T47D (cell line): ENCODE data around the gene ENOX1.

ENCODE experiments used
- DNase-seq, 2 experiments: peaks; one replicate each; pipeline versions ENCODE4 v3.0.0 to v3.0.0-alpha.2; 2011 to 2012; ENCODE audit warnings: low read depth in 1 of 2, low spot score in 1 of 2
- JUND ChIP-seq: IDR thresholded peaks from 2 replicates; pipeline ENCODE4 v1.6.1; 2012; ENCODE audit warnings: low read depth
- in situ Hi-C: cut with HindIII; loops from 2 replicates; pipeline ENCODE4 v1.10.0; 2016; ENCODE audit warnings: low sequenced_read_pairs, low pct_unique_long_range_greater_than_20kb

ENOX1 gene

DNA sequence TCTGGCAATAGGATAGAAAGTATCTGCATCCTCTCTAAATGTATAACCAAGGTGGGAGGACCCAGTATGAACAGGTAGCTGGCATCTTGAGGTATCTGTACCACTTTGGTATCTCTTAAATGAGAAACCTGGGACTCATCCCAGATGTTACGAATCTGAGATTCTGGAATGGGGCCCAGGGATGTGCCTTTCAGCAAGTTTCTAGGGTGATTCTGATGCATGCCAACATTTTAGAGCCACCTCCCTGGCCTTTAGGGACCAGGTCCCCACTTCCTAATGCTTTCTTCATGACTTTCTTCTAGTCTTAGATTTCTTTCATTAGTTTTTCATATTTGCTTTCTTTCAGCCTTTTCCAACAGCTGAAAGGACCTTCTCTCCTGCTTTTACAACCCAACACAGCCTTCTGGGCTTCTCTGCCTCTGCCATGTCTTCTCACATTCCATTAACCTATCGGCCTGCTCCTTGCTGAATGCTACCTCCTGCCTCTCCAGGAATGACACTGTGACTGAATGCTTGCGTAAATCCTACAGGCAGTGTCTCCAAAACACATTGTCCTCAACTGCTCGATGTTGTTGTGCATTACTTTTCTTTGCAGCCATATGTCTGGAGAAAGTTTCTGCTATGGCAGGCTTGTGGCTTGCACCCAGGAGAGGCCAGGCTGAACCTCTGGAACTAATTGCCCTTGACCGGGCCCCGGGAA is 479.4 kb downstream of the ENOX1 start:
- in situ Hi-C loops: no loop called here
- no peak for DNase-seq
- TF ChIP-seq JUND: no peak

DNA sequence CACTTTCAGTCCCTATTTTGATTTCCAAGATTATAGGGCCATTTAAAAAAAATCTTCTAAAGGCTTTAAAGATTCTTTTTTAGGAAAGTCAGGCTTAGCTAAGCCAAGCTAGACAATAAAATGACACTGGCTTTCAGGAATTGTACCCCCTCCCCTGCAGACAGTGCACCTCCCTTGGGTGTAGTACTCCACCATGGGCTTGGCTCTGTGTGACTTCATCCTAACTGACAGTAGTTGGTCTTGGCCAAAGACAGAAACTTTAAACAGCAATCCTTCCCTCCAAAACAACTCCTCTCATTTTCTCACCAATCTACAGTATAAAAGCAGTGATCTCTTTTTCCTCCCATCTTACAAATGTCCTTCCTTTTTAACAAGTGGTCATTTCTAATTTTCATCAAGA is 480.4 kb downstream of the ENOX1 start:
- in situ Hi-C loops: no loop called here
- TF ChIP-seq JUND: no peak
- no peak for DNase-seq

DNA sequence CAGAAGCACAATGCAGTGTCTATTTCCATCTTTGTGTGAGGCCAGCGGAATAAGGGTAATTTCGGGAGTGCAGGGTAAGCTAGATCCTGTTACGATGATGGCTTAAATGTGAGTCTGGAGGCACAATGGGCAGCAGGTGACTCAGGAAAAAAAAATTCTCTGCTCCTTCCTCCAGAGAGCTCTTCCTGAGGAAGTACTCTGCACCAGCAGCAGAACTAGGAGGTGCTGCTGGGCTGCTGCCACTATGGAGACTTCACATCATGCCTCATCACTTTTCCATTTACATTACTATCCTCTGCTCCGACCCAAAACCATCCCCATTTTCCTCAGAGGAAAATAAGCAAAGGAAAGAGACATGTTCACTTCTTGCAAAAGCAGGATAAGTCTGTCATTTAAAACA is 481.4 kb downstream of the ENOX1 start:
- DNase-seq: no peak
- in situ Hi-C loops: no loop called here
- no peak for TF ChIP-seq JUND

DNA sequence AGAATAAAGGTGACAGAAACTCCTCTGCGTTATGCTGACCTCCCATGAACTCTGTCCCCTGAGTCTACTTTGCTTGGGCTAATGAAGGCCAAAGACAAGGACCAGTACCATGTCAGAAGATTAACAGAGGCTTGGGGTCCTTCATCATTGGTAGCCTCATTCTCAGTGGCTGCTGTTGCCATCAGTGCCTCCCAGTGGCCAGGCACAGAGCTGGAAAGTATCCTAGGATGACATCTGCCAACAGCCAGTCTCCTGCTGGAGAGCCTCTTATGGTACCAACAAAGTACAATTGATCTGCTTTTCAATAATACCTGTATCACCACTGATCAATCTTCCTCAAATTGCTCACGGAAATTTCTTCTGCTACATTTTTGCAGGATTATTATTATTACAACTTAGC is 481.8 kb downstream of the ENOX1 start:
- no peak for DNase-seq
- in situ Hi-C loops: no loop called here

DNA sequence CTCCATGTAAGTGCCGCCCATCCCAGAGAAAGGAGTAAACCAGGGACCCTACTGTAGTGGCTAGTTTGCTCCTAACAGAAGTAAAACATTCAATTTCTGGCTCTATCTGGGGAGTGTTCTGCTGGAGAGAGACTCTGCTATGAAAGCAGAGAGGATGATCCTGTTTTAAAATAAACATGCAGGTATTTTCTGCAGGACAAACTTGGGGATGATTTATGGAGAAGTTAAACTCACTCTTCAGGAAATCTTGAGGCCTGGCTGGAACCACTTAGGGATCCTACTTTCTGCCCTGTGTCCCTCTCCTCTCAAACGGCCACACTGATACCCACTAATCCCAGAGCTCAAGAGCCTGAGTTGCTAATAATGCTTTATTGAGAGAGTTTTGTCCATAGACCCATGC is 482.3 kb downstream of the ENOX1 start:
- DNase-seq: peak in 1 of 2 experiments; percentile 79
- in situ Hi-C loops: no loop called here
- no peak for TF ChIP-seq JUND

More for the DNA sequence above, 481.8 kb downstream of the ENOX1 start:
- TF ChIP-seq JUND: no peak

DNA sequence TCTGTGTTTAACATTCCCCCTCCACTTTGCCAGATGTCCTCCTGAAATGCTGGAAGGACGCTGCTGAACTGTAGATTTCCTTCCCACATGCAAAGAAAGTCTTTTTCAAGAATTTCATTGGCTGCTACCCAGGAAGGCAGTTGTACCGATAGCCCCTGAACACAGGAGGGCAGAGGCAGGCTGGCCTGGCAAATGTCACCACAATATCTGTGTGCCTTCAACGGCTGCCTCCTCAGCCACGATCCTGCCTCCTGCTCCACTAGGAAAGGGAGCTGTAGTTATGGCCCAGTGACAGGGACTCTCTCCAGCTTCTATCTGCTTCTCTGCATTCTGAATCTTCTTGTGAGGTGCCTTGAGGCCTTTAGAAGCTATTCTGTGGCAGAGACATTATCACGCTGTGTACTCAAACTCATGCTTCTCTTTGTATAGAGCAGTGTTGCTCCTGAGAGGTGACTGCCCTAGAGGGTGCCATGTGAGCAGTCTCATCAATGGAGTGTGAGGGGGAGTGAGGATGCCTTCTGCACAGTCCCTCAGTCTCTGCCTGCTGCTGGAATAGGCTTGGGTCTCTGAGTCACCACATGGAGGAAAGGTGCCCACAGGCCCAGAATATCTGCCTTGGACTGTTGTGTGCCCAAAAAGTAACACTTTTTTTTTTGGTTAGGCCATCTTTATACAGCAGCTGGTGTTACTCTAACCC is 483.6 kb downstream of the ENOX1 start:
- peak in 1 of 2 experiments; percentile 67 for DNase-seq
- TF ChIP-seq JUND: no peak
- in situ Hi-C loops: no loop called here

DNA sequence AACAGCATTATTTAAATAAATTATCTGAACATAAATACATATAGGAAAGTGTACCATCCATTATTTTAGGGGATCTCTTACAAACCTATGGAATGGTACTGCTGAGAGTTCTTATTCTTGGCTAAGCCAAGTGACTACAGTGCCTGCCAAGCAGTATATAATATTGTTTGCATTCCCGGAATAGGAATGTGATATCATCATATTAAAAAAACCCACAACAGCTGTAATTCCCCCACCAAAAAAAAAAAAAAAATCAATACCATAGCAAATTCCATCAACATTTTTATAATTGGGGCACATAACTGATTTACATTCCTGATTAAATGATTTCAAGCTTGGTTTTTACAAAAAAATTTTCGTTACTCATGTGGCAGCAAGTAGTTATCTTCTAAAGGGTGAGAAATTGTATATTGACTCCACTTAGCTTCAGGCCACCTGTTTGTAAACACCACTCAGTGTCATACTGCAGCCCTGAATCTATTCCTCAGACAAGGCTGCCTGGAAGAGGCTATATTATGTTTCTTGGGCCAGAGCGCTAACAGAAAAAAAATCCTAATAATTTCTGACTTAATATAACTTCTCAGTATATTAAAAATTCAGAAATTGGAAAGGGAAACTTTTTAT is 485.3 kb downstream of the ENOX1 start:
- in situ Hi-C loops: no loop called here
- TF ChIP-seq JUND: no peak
- peak in 1 of 2 experiments; percentile 14 for DNase-seq

DNA sequence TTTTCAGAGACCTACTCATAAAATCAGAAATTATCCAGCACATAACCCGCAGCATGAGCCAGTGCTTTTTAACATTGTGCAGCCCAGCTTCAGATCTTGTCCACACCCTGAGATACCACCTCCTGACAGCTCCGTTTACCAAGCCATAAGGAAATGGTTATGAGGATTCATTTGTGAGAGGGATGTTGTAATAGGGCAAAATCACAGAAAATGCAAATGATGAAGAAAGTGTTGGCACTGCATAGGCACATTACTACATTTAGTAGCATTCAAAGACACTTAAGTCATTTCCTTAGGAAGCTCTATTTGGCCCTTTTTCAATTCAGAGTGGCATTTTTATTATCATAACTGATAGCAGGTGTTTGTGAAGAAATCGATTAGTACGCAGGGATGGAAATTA is 485.9 kb downstream of the ENOX1 start:
- in situ Hi-C loops: no loop called here
- DNase-seq: no peak
- TF ChIP-seq JUND: no peak

DNA sequence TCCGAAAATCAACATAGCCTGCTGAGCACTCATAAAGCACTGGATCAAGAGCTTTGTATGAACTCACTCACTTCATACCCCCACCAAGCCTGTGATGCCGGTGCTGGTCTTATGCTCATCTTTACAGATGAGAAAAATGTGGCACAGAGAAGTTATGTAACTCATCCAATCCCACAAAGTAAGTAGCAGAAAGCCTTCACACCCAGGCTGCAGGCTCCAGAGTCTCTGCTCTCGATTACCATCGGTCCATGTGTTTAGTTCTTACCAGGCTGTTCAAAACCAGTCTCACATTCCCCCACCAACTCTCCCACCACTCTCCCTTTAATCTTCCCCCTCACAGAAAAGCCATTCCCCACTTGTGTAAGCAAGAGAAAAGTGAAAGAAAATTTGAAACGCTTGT is 487.4 kb downstream of the ENOX1 start:
- in situ Hi-C loops: no loop called here
- TF ChIP-seq JUND: no peak

DNA sequence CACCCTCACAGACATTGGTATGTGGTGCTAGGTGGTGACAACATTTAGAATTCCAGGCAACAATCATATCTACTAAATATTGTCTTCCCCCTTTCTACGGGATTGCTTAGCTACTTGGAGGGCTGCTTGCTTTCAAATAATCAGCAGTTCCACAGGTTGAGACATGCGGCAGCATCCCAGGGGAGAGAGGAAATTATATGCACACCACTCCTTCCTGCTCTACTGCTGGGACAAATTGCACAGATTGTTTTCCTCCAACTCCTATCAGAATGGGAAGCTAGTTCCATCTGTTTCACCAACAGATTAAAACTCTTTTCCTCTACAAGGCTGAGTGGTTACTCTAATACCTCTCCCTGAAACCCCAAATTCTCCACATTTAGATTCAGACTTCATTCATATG is 488.0 kb downstream of the ENOX1 start:
- in situ Hi-C loops: no loop called here
- no peak for DNase-seq
- no peak for TF ChIP-seq JUND

More for the DNA sequence above, 487.4 kb downstream of the ENOX1 start:
- DNase-seq: no peak

DNA sequence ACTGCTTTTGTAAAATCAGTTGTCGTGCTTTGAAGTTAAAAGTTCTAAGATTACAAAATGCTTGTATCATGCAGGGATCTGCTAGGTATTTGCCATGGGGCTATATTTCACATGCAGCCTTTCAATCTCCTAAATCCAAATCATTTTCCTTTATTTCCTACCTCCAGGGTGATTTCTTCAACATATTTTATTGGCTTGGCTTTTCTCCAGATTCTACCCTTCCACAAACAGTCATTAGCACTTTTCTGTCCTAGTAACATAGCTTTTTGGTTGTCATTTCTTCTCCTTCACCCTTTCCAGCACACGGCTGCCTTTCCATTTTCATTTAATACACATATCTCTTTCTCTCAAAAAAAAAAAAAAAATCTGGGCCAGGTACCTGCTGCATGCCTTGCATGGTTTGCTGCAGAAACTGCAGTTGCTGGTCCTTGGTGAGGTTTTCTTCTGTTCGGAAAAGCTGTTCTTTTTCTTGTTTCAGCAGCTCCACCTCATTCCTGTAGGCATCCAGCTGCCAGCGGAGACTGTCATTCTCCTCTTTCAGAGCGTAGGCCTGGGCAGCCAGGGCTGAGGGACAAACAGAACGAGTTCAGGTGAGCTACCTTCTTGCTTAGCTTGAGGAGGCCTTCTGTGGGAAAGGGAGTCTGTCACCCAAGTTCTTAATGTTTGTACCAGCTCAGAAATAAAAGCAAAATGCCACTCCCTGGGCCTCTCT is 488.6 kb downstream of the ENOX1 start:
- no peak for TF ChIP-seq JUND
- no peak for DNase-seq
- in situ Hi-C loops: no loop called here

DNA sequence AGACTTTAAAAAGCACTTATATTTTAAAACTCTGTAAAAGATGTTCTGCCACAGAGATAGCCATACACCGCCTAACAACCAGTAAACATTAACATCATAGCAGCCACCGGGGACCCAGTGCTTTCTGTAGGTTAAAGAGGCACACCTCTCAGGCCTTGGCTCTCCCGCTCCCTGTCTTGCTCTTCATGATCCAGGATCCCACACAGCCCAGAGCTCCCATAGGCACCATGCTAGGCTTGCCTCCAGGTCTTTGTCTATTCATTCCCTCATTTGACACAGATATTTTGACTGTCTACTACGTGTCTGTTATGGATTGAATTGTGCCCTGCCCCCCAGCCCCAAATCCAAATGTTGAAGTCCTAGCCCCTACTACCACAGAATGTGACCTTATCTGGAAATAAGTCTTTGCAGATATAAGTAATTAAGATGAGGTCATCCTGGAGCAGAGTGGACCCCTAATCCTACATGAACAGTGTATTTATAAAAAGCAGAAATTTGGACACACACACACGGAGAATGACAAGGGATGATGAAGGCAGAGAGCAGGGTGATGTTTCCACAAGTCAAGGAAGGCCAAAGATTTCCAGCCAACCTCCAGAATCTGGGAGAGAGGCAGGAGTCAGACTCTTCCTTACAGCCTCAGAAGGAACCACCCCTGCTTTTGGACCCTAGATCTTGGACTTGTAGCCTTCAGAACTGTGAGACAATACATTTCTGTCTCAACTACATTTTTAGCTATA is 490.8 kb downstream of the ENOX1 start:
- in situ Hi-C loops: no loop called here
- no peak for TF ChIP-seq JUND

More for the DNA sequence above, 490.8 kb downstream of the ENOX1 start:
- no peak for DNase-seq
